RWPE1 (cell line): ENCODE results near the gene NRP2.

Source experiments
- CTCF ChIA-PET: fragments of 350-600 bp; sonication (Branson Sonifier 250); formaldehyde crosslinking; extraction: SDS; loops from one replicate; lab custom pipeline; 2021; lab: Yijun Ruan, JAX
- POLR2A ChIA-PET: fragments of 400-600 bp; formaldehyde crosslinking; extraction: SDS; loops from one replicate; lab custom pipeline; 2020; ENCODE audit warnings: antibody characterized with exemption; ENCODE audit not compliant: low non-redundant PET; lab: Yijun Ruan, JAX
- DNase-seq: peaks from one replicate; pipeline ENCODE4 v3.0.0; 2012; ENCODE audit warnings: low spot score
- H3K27ac ChIP-seq: fragments of 450-650 bp; 2 replicates; pipeline ENCODE4 v1.5.1; 2017
- TF ChIP-seq, protein P1 (sequence below): fragments of 450-650 bp; conservative IDR thresholded peaks from 2 replicates; pipeline ENCODE4 v1.5.1; 2017; ENCODE audit warnings: low read depth, mild to moderate bottlenecking

The NRP2 gene

DNA sequence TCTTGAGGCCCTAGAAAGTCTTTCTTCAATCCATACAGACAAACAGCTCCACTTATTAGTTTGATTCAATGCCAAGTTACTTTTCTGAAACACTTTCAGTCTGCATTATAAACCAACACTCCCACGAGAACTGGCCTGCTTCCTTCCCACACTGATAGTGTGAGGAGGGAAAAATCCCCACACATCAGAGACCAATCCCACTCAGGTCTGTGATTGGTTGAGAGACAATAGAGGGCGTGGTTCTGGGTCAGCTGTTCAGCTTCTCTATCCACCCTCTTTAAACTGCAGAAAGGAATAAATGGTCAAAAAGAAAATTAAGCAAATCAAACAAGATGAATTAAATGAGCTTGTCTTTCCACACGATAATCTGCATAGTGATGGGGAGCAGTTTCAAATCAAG, 152.5 kb downstream of the NRP2 start:
- ChIA-PET POLR2A (no interaction called here), CTCF (no interaction called here)
- no peak for DNase-seq
- TF ChIP-seq, protein P1, sequence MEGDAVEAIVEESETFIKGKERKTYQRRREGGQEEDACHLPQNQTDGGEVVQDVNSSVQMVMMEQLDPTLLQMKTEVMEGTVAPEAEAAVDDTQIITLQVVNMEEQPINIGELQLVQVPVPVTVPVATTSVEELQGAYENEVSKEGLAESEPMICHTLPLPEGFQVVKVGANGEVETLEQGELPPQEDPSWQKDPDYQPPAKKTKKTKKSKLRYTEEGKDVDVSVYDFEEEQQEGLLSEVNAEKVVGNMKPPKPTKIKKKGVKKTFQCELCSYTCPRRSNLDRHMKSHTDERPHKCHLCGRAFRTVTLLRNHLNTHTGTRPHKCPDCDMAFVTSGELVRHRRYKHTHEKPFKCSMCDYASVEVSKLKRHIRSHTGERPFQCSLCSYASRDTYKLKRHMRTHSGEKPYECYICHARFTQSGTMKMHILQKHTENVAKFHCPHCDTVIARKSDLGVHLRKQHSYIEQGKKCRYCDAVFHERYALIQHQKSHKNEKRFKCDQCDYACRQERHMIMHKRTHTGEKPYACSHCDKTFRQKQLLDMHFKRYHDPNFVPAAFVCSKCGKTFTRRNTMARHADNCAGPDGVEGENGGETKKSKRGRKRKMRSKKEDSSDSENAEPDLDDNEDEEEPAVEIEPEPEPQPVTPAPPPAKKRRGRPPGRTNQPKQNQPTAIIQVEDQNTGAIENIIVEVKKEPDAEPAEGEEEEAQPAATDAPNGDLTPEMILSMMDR: no peak
- H3K27ac ChIP-seq: no peak overlapping the region

DNA sequence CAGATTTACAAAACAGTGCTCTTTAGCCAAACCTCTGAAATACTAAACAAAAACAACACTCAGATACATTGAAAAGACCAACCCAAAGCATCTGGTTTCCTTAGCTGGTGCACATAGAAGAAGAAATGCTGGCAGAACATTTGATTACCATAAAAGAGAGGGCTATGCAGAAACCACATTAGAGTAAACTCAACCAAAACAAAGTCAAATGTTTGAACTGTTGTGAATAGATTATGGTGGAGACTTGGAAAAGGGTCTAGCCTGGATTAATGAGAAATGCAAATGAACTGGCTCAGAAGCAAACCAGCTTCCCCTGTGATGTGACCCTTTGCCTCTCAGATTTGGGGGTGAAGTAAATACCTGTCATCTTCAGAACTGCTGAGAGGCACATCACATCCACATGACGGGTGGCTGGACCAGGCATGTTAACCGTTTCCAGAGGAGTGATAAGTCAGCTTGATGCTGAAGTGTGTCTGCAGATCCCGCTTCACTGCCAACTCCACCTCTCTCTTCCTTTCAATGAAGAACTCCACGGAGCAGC, 153.0 kb downstream of the NRP2 start:
- TF ChIP-seq, protein P1: no peak
- ChIA-PET CTCF (no interaction called here), POLR2A (no interaction called here)
- no peak overlapping the region for H3K27ac ChIP-seq
- no peak for DNase-seq

GRCh38 chr2:205835923-205836322, 153.6 kb downstream of the NRP2 start:
- TF ChIP-seq, protein P1: no peak
- POLR2A ChIA-PET: no interaction called here
- CTCF ChIA-PET: no interaction called here
- no peak overlapping the region for H3K27ac ChIP-seq
- DNase-seq: no peak

GRCh38 chr2:205836477-205837221, 154.3 kb downstream of the NRP2 start:
- TF ChIP-seq, protein P1: no peak
- no peak for DNase-seq
- POLR2A ChIA-PET: no interaction called here
- CTCF ChIA-PET: no interaction called here
- H3K27ac ChIP-seq: no peak overlapping the region

DNA sequence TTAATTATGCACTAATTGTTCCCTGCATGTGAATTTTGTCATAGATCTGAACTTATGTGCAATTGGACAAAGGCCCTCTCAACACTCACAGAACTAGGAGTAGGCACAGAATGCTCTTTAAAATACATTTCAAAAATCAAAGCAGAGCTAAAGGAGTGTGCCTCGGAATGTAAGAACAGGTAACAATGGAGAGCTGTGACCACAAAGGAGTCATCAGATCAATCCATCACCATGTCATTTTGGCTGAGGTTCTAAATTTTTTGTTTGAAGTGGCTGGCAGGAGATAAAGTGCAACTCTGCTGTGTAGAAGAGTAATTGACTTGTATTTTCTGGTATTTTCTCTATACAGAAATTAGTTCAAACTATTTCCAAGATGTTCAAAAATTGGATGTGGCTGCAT, 155.4 kb downstream of the NRP2 start:
- ChIA-PET POLR2A (no interaction called here), CTCF (no interaction called here)
- DNase-seq: no peak
- H3K27ac ChIP-seq: no peak overlapping the region
- TF ChIP-seq, protein P1: no peak

DNA sequence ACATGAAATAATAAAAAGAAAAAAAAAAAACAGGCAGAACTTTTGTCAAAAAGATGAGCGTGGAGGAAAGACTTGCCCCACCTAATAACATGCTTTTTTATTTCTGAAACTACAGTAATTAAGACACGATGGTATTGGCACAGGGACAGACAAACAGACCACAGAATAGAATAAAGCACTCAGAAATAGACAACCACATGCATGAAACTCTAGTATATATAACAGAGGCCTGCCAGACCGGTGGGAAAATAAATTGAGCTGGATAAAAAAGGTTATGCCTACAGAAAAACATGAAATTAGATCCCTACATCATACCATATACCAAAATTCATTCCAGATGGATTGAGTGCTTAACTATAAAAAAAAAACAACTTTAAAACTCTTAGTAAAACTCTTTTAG, 163.1 kb downstream of the NRP2 start:
- POLR2A ChIA-PET: interaction anchor here (0.7 kb wide), 1 partner anchor 1107 kb away, joined by 4 read pairs; no protein-coding TSS in a partner anchor
- no peak overlapping the region for H3K27ac ChIP-seq
- CTCF ChIA-PET: no interaction called here
- TF ChIP-seq, protein P1: no peak
- DNase-seq: no peak
